ENCODE measurements around the gene ARL15. TPM values are rescaled to one million over a fixed set of nuclear protein-coding genes. Genes with fewer than 3 reads are reported as not detected.
A peak's percentile ranks its signal among the peaks of the same experiment; 100 is the strongest.

The ARL15 gene
- total and polyA plus RNA-seq, 9 of the 15 experiments (the other 6 are each of a cell fraction or from before 2014, with no cell fraction given), result 18.5 to 80.4 (median 57.0) TPM

DNA sequence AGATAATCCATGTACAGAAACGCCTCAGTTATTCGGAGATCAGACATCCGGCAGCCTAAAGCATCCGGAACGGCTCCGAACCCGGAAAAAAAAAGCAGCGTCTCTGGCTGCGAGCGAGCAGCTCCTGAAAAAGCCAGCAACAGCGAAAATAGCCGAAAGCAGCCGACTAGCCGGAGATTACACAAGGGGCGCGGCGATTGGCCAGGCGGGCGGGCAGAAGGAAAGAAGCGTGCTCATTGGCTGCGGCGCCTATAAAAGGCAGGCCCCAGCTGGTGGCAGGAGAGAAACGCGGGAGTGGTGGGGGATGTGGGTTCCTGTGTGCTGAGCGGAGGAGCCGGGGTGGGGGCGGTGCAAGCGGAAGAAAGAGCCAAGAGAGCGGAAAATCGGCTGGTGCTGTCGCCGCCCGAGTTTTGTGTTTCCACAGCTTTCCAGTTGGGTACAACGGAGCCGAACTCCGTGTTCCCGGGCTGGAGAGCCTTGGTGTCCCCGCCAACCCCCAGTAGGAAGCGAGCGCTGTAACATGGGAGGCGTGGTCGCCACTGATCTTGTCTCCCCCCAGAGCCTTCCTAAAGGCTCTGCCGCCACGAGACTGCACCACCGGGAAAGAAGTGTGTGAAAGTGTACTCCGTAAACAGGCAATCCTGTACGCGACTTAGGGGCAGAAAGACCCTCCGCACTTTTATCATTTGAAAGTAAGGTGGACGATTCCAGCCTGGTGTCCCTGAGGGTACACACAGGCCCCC lies at the start of gene ARL15 (continued):
- TF ChIP-seq TCF3 (CRISPR knock-in tag; IDR thresholded peaks at IDR 0.05) (no peak; the same call in 1 of the 2 replicates), KAT8 (IDR thresholded peaks at IDR 0.05; ENCODE audit: low read depth) (no peak), ZNF263 (CRISPR knock-in tag; IDR thresholded peaks at IDR 0.05; ENCODE audit: borderline replicate concordance) (no peak; the same call in 1 of the 2 replicates), ZNF583 (CRISPR knock-in tag; IDR thresholded peaks at IDR 0.05) (0 out of 2 replicates have a peak, but pooled peaks have one; percentile 77), CBX2 (IDR thresholded peaks at IDR 0.05; ENCODE audit: insufficient read depth, low read length, poor library complexity, severe bottlenecking) (no peak), NEUROD1 (IDR thresholded peaks at IDR 0.05; ENCODE audit: borderline replicate concordance, low read depth, low read length, partially characterized antibody) (peak; percentile 74), U2AF1 (optimal IDR thresholded peaks at IDR 0.05; ENCODE audit: low read depth, low read length) (peak; percentile 28), ZC3H11A (IDR thresholded peaks at IDR 0.05; ENCODE audit: low read depth, low read length) (no peak), ZNF57 (CRISPR knock-in tag; IDR thresholded peaks at IDR 0.05) (no peak), ASH1L (IDR thresholded peaks at IDR 0.05; ENCODE audit: borderline replicate concordance, low read depth, partially characterized antibody) (peak; percentile 60), U2AF2 (optimal IDR thresholded peaks at IDR 0.05; ENCODE audit: low read depth, low read length) (no peak), TCF7 (IDR thresholded peaks at IDR 0.05; ENCODE audit: borderline replicate concordance) (no peak), TAF1 (IDR thresholded peaks at IDR 0.05; ENCODE audit: control insufficient read depth, extremely low read depth, insufficient read depth, low read length, severe bottlenecking) (peak; percentile 97), BRD9 (IDR thresholded peaks at IDR 0.05; ENCODE audit: low read depth, partially characterized antibody) (no peak)
- TF ChIP-seq, protein P1, sequence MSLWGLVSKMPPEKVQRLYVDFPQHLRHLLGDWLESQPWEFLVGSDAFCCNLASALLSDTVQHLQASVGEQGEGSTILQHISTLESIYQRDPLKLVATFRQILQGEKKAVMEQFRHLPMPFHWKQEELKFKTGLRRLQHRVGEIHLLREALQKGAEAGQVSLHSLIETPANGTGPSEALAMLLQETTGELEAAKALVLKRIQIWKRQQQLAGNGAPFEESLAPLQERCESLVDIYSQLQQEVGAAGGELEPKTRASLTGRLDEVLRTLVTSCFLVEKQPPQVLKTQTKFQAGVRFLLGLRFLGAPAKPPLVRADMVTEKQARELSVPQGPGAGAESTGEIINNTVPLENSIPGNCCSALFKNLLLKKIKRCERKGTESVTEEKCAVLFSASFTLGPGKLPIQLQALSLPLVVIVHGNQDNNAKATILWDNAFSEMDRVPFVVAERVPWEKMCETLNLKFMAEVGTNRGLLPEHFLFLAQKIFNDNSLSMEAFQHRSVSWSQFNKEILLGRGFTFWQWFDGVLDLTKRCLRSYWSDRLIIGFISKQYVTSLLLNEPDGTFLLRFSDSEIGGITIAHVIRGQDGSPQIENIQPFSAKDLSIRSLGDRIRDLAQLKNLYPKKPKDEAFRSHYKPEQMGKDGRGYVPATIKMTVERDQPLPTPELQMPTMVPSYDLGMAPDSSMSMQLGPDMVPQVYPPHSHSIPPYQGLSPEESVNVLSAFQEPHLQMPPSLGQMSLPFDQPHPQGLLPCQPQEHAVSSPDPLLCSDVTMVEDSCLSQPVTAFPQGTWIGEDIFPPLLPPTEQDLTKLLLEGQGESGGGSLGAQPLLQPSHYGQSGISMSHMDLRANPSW (CRISPR knock-in tag; IDR thresholded peaks at IDR 0.05), result no peak
- TF ChIP-seq, protein P2, sequence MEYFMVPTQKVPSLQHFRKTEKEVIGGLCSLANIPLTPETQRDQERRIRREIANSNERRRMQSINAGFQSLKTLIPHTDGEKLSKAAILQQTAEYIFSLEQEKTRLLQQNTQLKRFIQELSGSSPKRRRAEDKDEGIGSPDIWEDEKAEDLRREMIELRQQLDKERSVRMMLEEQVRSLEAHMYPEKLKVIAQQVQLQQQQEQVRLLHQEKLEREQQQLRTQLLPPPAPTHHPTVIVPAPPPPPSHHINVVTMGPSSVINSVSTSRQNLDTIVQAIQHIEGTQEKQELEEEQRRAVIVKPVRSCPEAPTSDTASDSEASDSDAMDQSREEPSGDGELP (CRISPR knock-in tag; IDR thresholded peaks at IDR 0.05; ENCODE audit: borderline replicate concordance), result peak; percentile 99
- TF ChIP-seq, protein P3, sequence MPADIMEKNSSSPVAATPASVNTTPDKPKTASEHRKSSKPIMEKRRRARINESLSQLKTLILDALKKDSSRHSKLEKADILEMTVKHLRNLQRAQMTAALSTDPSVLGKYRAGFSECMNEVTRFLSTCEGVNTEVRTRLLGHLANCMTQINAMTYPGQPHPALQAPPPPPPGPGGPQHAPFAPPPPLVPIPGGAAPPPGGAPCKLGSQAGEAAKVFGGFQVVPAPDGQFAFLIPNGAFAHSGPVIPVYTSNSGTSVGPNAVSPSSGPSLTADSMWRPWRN (IDR thresholded peaks at IDR 0.05; ENCODE audit: low read depth), result no peak
- TF ChIP-seq, protein P4, sequence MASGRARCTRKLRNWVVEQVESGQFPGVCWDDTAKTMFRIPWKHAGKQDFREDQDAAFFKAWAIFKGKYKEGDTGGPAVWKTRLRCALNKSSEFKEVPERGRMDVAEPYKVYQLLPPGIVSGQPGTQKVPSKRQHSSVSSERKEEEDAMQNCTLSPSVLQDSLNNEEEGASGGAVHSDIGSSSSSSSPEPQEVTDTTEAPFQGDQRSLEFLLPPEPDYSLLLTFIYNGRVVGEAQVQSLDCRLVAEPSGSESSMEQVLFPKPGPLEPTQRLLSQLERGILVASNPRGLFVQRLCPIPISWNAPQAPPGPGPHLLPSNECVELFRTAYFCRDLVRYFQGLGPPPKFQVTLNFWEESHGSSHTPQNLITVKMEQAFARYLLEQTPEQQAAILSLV (tag; IDR thresholded peaks at IDR 0.05), result no peak
- TF ChIP-seq, protein P5, sequence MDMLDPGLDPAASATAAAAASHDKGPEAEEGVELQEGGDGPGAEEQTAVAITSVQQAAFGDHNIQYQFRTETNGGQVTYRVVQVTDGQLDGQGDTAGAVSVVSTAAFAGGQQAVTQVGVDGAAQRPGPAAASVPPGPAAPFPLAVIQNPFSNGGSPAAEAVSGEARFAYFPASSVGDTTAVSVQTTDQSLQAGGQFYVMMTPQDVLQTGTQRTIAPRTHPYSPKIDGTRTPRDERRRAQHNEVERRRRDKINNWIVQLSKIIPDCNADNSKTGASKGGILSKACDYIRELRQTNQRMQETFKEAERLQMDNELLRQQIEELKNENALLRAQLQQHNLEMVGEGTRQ (CRISPR knock-in tag; IDR thresholded peaks at IDR 0.05), result no peak

All from K562 (cell line).